Measurements from ENCODE around the gene MZB1.

DNA sequence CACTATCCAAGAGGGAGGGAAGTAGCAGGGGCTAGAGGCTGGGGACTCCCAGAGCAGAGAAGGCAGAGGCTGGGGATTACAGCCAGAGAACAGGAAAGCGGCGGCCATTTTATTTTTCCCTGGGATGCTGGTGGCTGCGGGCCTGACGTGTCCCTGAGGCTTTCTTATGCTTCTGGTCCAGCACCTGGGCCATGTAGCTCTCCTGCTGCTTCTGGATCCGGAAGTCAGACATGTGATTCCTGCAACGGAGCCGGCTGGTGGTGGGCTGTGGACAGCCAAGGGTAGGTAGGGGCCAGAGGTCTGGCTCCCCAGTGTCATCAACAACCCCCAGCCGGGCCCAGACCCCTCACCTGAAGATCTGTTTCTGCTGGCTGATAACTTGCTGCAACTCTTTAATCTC lies 7.0 kb upstream of the MZB1 start:
- TF ChIP-seq, protein P1, sequence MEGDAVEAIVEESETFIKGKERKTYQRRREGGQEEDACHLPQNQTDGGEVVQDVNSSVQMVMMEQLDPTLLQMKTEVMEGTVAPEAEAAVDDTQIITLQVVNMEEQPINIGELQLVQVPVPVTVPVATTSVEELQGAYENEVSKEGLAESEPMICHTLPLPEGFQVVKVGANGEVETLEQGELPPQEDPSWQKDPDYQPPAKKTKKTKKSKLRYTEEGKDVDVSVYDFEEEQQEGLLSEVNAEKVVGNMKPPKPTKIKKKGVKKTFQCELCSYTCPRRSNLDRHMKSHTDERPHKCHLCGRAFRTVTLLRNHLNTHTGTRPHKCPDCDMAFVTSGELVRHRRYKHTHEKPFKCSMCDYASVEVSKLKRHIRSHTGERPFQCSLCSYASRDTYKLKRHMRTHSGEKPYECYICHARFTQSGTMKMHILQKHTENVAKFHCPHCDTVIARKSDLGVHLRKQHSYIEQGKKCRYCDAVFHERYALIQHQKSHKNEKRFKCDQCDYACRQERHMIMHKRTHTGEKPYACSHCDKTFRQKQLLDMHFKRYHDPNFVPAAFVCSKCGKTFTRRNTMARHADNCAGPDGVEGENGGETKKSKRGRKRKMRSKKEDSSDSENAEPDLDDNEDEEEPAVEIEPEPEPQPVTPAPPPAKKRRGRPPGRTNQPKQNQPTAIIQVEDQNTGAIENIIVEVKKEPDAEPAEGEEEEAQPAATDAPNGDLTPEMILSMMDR (IDR thresholded peaks at IDR 0.05), result no peak
- TF ChIP-seq POLR2AphosphoS5 (IDR thresholded peaks at IDR 0.05; ENCODE audit: insufficient read depth in 1 of 2, low read depth in 1 of 2) (no peak), POLR2A (IDR thresholded peaks at IDR 0.05) (no peak)

Data from vagina (tissue), 2 donors.